Kasumi-1 (cell line): ENCODE results near the gene SPATC1L.

ENCODE experiments used
- DNase-seq, 2 experiments: peaks; one replicate each; lab custom pipeline; 2025; lab: John Stamatoyannopoulos, UW

The SPATC1L gene

DNA sequence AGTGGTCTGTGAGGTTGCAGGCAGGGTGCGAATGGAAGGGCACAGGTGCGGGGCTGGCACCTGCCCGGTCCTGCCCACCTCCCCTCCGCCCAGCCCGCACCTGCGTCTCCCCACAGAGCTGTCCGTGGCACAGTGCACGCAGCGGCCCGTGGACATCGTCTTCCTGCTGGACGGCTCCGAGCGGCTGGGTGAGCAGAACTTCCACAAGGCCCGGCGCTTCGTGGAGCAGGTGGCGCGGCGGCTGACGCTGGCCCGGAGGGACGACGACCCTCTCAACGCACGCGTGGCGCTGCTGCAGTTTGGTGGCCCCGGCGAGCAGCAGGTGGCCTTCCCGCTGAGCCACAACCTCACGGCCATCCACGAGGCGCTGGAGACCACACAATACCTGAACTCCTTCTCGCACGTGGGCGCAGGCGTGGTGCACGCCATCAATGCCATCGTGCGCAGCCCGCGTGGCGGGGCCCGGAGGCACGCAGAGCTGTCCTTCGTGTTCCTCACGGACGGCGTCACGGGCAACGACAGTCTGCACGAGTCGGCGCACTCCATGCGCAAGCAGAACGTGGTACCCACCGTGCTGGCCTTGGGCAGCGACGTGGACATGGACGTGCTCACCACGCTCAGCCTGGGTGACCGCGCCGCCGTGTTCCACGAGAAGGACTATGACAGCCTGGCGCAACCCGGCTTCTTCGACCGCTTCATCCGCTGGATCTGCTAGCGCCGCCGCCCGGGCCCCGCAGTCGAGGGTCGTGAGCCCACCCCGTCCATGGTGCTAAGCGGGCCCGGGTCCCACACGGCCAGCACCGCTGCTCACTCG lies 52.2 kb downstream of the SPATC1L start:
- DNase-seq: no peak

GRCh38 chr21:46131588-46131837 lies 52.7 kb downstream of the SPATC1L start:
- DNase-seq: no peak

DNA sequence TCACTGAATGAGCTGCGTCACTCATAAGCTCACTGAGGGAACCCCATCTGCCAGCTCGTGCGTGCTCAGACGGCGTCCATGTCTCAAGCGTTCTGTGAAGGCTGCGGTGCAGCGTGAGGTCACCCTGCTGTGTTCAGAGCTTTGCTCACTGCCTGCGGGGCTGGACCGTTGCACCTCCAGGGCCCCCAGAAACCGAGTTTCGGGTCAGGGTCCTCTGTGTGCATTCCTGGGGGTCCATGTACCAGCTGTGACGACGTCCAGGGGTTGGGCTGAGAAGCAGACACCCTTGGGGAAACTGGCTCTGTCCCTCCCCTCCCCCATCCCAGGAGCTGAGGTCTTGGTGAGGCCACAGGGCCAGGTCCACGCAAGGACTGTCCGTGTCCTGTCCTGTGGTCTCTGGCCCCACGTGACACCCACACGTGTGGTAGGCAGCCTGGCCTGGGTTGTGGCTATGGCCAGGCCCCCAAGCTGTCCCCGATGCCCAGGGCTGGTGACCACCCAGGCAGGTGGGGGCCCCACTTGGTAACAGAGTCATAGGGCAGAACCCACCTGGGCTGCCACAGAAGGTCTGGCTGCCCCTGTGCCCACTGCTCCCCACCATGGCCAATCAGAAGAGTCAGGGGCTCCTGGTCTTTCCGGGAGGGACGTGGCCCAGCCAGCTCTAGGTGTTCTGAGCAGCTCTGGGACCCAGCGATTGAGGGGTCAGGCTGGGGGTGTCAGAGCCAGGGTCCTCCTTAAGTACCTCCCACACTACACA lies 53.2 kb downstream of the SPATC1L start:
- DNase-seq: no peak

- no peak for DNase-seq
Observed at GRCh38 chr21:46129846-46130651, 54.2 kb downstream of the SPATC1L start.

DNA sequence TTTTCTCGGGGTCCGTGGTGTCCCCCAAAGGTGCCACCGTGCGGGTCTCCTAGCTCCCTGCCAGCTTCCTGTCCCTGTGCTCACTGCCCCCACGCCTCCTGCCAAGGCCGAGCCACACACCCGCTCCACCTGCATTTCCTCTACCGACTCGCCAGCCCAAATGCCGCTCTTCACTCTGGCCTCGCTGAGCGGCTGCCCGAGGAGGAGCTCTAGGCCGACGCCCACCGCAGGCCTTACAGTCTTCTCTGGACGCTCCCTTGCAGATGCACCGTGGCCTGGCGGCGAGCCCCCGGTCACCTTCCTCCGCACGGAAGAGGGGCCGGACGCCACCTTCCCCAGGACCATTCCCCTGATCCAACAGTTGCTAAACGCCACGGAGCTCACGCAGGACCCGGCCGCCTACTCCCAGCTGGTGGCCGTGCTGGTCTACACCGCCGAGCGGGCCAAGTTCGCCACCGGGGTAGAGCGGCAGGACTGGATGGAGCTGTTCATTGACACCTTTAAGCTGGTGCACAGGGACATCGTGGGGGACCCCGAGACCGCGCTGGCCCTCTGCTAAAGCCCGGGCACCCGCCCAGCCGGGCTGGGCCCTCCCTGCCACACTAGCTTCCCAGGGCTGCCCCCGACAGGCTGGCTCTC lies 55.2 kb downstream of the SPATC1L start:
- no peak for DNase-seq

GRCh38 chr21:46128106-46128932 lies 55.9 kb downstream of the SPATC1L start:
- DNase-seq: no peak

DNA sequence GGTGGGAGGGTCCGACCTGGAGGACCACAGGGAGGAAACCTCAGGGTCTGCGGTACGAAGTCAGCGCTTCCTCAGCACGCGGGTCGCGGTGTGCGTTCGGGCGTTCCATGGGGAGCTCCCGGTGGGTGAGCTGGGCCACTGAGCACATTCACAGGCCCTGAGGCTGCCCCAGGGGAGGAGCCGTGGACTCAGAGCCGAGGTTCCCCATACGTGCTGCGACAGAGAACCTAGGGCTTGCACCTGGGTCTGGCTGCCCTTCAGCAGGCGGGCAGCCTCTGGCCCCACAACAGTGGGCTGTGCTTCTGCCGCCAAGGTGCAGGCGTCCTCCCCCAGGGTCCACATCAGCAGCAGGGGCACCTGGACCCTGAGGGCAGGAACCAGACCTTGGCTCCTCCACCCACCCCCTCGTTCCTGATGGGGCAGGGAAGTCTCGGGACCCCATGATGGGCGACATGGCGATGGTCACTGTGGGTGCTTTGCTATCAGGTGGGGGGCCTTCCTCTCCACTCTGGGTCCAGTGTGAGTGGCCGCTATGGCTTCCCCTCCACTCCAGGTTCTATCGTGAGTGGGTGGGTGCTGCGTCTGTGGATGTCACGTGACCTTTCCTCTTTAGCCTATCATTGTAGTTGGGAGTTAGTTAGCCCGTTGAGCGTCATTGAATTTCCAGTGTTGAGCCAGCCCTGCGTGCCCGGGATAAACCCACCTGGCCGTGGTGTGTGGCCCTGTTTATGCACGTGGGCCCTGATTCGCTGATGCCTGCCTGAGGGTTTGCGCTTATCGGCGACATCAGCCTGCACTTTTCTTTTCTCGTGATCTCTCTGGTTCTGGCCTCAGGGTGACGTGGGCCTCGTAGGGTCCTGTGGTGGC lies 56.8 kb downstream of the SPATC1L start:
- DNase-seq: no peak

GRCh38 chr21:46126309-46127238 lies 57.7 kb downstream of the SPATC1L start:
- DNase-seq: no peak

GRCh38 chr21:46125846-46126301 lies 58.4 kb downstream of the SPATC1L start:
- no peak for DNase-seq

- DNase-seq: no peak
Observed at GRCh38 chr21:46124926-46125845, 59.1 kb downstream of the SPATC1L start.

- DNase-seq: no peak
Observed at GRCh38 chr21:46124083-46124925, 60.0 kb downstream of the SPATC1L start.

DNA sequence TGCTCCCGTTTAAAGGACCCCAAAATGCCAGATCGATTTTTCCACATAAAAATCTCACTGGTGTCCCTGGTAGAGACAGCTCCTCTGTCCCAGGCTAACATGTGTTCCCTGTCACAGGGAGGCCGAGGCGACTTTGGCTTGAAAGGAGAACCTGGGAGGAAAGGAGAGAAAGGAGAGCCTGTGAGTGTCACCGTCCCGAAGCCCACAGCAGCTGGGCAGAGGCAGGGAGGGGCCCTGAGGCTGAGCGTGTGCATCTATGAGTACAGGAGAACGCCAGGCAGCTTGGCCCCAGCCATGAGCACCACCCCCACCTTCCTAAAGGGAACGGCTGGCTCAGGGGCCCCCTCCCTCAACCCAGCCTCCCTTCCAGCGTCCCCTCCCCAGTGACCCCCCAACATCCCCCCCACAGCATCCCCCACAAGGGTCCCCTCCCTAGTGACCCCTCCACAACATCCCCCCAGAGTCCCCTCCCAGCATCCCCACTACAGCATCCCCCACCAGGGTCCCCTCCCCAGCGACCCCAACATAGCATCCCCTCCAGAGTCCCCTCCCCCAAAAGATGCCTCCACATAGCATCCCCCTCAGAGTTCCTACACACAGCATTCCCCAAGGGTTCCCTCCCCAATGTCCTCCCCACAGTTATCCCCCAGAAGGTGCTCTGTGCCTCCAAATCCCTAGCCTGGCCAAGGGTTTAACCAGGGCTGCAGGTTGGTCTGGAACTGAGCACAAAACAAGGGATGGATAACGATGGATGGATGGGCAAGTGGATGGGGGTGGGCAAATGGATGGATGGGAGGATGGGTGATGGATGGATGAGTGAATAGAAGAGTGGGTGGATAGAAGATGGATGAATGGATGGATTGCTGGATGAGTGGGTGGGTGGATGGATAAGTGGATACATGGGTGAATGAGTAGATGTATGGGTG lies 61.2 kb downstream of the SPATC1L start:
- no peak for DNase-seq

DNA sequence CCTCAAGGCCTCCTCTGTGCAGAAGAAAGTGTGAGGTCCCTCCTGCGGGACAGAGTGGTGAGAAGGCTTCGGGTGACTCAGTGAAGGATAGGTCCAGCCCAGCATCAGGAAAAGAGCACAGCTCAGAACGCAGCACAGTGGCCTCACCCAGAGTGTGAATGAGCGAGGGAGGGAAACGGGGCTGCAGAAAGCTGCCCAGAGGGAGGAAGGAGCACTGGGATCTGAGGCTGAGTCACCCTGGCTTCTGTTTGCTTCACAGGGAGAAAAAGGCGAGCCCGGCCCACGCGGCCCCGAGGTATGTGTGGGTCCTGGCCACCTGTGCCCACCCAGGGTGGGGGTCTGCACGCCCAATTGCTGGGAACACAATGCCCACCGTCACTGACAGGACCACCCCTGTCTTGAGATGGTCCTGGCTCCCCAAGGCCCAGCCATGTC lies 62.0 kb downstream of the SPATC1L start:
- no peak for DNase-seq

DNA sequence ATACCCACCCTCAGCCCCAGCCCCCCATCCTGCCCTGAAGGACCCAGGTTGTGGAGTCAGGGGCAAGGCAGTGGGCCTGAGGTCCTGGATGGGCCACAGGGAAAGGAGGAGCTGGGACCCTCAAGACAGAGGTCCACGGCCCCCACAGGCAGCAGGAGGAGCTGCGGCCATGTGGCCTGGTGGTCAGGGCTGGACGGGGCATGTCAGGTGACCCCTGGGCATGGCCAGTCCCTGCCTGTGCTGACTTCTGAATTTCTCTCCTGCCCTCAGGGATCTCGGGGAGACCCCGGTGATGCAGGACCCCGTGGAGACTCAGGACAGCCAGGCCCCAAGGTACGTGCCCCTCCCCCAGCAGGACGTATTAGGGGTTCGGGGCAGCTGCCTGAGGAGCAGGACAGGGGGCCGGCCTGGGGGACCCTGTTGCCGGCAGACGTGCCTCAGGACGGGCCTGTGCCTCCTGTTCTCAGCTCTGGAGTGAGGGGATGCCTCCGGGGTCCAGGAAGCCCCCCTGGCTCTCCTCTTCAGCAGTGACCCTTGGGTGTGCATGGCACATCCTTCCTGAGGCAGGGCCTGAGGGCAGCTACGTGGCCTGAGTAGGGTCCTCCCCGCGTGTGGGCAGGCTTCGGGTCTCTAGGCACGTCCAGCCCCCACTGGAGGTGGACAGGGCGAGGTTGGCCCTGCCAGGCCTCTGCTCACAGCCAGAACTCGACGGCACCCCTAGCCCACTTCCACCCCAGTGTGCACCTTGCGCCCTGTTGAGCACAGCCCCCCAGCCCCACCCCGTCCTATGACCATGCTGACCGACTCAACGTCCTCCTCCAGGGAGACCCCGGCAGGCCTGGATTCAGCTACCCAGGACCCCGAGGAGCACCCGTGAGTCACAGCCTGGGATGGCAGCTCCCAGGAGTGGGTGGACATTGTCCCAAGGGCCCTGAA lies 62.7 kb downstream of the SPATC1L start:
- no peak for DNase-seq
